ENCODE measurements around the gene NF1. TPM values are rescaled to one million over a fixed set of nuclear protein-coding genes. Genes with fewer than 3 reads are reported as not detected.

Gene NF1
- total RNA-seq, 6 experiments from 2014 or later, result 45.0 to 62.6 (median 54.0) TPM

- no peak for TF ChIP-seq CTCF (IDR thresholded peaks at IDR 0.05)
- H3K27ac Mint-ChIP-seq, result no peak overlapping the region
- H3K4me1 Mint-ChIP-seq (ENCODE audit: low read depth), result peaks cover 36% of the 10 kb centered on the region
- H3K9me3 Mint-ChIP-seq, result no peaks in the 10 kb centered on the region
- H3K36me3 Mint-ChIP-seq (ENCODE audit: low read depth), result peaks cover 26% of the 10 kb centered on the region
- no peaks in the 10 kb centered on the region; the same call in 1 of the 2 replicates for H3K27me3 Mint-ChIP-seq (ENCODE audit: insufficient read depth)
- DNase-seq, result no peak
- H3K4me3 Mint-ChIP-seq, result no peak overlapping the region
These were observed 105.5 kb downstream of the NF1 start for GRCh38 chr17:31200287-31200686.

- Mint-ChIP-seq H3K36me3 (ENCODE audit: low read depth) (peaks cover 15% of the 10 kb centered on the region), H3K9me3 (no peaks in the 10 kb centered on the region), H3K4me1 (ENCODE audit: low read depth) (peaks cover 28% of the 10 kb centered on the region), H3K27me3 (ENCODE audit: insufficient read depth) (no peaks in the 10 kb centered on the region; the same call in 1 of the 2 replicates), H3K4me3 (peak overlapping the region; percentile 11; the same call in 1 of the 2 replicates), H3K27ac (peak overlapping the region; percentile 50; the same call in 1 of the 2 replicates)
- TF ChIP-seq CTCF (IDR thresholded peaks at IDR 0.05), result no peak
- DNase-seq, result peak; percentile 32
These were observed 108.2 kb downstream of the NF1 start for GRCh38 chr17:31202968-31203367.

GRCh38 chr17:31211352-31212012, 116.7 kb downstream of the NF1 start:
- peak; percentile 14 for DNase-seq
- Mint-ChIP-seq H3K4me1 (ENCODE audit: low read depth) (peaks cover 28% of the 10 kb centered on the region), H3K9me3 (no peaks in the 10 kb centered on the region), H3K4me3 (no peak overlapping the region), H3K27me3 (ENCODE audit: insufficient read depth) (no peaks in the 10 kb centered on the region), H3K36me3 (ENCODE audit: low read depth) (peaks cover 6% of the 10 kb centered on the region; the same call in 1 of the 2 replicates), H3K27ac (no peak overlapping the region)
- TF ChIP-seq CTCF (IDR thresholded peaks at IDR 0.05), result no peak

GRCh38 chr17:31216031-31216751, 121.4 kb downstream of the NF1 start:
- H3K4me3 Mint-ChIP-seq, result peak overlapping the region; percentile 67
- DNase-seq, result peak; percentile 94
- H3K9me3 Mint-ChIP-seq, result no peaks in the 10 kb centered on the region
- H3K27ac Mint-ChIP-seq, result peak overlapping the region; percentile 72
- TF ChIP-seq CTCF (IDR thresholded peaks at IDR 0.05), result peak; percentile 91
- H3K36me3 Mint-ChIP-seq (ENCODE audit: low read depth), result peaks cover 6% of the 10 kb centered on the region; the same call in 1 of the 2 replicates
- H3K27me3 Mint-ChIP-seq (ENCODE audit: insufficient read depth), result no peaks in the 10 kb centered on the region
- H3K4me1 Mint-ChIP-seq (ENCODE audit: low read depth), result peaks cover 30% of the 10 kb centered on the region

- no peaks in the 10 kb centered on the region for H3K9me3 Mint-ChIP-seq
- no peaks in the 10 kb centered on the region for H3K27me3 Mint-ChIP-seq (ENCODE audit: insufficient read depth)
- DNase-seq, result peak; percentile 2
- H3K4me1 Mint-ChIP-seq (ENCODE audit: low read depth), result peaks cover 15% of the 10 kb centered on the region
- TF ChIP-seq CTCF (IDR thresholded peaks at IDR 0.05), result no peak
- H3K4me3 Mint-ChIP-seq, result no peak overlapping the region
- H3K27ac Mint-ChIP-seq, result no peak overlapping the region
- H3K36me3 Mint-ChIP-seq (ENCODE audit: low read depth), result peaks cover 19% of the 10 kb centered on the region
These were observed 129.6 kb downstream of the NF1 start for GRCh38 chr17:31224366-31224765.
